Measurements from ENCODE around the gene SUSD6.
A peak's percentile ranks its signal among the peaks of the same experiment; 100 is the strongest.

Gene SUSD6

DNA sequence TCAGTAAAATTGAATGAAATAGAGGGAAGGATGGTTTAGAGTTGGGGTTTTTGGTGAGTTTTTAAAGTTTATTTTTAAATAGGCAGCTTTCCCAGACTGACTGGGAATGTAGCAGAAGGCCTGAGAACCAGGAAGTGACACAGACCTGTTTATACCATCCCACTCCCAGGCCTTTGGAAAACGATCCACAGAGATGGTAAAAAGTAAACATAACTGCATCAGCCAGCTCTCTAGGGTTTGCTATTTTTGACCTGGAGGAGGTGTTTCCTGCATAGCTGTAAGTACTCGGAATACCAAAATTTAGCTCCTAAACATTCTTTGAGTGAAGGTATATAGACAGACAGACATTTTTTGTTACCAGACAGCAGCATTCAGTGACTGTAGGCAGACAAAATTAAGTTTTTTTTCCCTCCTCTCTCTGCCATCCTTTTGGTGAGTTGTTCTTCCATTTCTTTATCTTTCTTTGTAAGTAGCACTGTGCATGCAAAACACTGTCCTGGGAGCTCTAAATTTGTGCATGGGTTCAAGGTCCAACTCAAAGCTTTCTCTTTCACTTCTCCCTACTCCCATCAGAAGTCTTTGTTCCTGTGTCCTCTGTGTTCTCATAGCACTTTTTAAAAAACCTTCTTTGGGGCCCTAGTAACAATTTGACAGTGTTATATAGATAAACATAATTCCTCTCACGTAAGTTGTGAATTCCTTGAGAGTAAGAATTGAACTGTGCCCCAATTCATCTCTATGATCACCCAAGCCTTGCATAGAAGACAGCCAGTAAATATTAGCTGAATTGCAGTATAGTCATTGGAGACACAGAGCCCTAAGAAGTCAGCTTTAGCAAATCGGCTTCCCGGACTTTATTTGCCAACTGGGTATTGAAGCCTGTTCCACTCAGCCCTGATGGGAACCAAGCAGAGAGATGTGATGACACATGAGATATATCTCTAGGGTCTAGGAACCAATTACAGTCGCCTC, 37.4 kb downstream of the SUSD6 start:
- no peak for DNase-seq (ENCODE audit: low spot score)

DNA sequence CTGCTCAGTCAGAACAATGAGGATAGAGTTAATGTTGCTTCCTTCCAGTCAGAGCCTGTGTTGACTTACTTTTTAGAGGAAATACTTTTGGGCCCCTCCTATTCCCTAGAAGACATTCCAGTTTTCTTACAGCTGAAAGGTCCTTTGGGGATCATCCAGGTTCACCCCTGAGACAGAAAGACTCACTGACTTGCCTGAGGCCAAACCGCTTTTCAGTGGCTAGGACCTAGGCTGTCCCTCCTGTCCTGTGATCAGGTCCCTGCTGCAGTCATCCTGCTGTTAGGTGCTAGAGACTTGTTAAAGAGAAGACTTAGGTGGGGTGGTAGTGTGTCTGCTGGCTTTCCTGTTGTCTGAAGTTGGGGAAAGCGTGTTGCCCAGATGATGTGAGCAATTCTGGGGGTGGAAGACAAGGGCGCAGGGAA, 39.6 kb downstream of the SUSD6 start:
- no peak for DNase-seq (ENCODE audit: low spot score)

DNA sequence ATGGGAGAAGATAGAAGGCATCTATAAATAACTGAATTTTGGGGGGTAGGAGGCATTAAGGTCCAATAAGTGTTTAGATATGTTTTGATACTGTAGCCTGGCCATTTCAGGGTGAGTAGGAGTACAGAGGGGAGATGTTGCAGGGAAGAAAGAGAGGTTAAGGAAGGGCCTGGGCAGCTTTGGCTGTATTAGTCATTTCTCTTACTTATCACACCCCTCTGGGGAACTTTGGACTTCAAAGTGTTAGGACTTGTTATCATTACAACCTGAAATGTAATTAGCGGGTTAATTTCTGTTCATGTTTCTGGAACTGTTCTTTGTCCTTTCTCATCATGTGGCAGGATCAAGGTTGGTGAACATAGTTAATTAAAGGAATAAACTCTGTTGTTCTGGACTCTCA, 40.3 kb downstream of the SUSD6 start:
- DNase-seq (ENCODE audit: low spot score): no peak

DNA sequence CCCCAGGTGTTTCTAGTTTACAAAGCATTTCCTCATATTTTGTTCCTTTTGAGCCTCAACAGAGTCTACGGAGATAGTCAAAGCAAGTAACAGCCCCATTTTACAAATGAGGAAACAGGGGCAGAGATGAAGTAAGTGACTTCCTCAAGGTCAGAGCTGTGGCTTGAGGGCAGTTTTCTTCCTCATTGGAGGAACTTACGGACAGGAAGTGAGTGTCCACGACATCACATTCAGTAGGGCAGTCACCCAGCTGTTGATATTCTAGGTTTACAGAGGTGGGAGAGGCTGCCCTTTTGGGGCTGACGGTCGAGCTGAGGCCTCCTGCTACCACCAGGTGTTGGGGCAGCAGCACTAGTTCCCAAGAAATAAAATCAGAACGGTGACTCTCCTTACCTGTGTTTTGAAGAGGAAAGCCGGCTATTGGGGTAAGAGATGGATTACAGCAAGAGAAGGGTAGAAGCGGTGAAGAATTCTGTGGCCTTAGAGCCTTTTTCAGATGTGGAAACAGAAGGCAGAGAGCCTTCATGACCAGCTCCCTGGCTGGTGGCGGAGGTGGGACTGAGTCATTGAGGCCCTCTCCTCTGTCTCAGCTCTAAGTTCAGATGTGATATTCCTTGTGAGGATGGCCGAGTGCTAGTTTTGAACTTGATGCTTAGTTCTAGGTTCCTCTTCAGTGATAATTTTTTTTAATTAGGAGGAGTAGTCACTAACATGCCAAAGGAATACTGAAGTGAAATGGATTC, 41.7 kb downstream of the SUSD6 start:
- peak; percentile 34 for DNase-seq (ENCODE audit: low spot score)

DNA sequence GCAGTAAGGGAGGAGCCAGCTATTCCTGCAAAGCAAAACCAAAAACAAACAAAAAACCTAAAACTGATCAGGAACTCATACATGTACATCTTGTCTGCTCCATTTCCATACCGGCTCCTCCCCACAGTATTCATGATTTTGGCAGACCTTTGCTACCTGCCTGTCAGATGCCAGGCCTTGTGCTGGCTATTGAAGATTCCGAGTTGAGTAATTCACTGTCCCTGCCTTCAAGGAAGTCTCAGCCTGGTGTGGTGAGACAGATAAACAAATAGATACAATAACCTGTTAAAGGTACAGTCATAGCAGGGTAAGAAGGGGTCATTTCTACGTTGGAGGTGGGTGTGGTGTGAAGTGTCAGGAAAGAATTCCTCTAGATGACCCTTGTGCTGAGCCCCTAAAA, 42.7 kb downstream of the SUSD6 start:
- DNase-seq (ENCODE audit: low spot score): no peak

DNA sequence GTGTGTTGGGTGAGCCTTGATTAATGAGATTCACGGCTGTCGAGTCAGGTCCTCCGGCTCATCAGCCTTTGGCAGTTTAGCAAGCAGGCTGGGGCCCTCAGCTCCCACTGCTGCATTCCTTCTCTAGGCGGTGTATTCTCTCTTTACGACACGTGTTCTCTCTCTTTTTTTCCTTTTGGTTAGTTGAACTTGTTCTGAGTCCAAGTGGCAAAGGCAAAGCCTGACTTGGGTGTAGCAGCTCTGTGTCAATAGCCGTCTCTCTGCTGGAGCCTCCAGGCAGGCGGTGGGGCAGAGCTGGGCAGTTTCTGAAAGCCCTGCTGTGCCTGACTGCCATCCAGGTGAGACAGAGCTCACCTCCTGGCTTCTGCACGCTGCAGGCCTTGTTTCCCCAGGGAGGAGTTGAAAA, 46.6 kb downstream of the SUSD6 start:
- DNase-seq (ENCODE audit: low spot score): no peak

DNA sequence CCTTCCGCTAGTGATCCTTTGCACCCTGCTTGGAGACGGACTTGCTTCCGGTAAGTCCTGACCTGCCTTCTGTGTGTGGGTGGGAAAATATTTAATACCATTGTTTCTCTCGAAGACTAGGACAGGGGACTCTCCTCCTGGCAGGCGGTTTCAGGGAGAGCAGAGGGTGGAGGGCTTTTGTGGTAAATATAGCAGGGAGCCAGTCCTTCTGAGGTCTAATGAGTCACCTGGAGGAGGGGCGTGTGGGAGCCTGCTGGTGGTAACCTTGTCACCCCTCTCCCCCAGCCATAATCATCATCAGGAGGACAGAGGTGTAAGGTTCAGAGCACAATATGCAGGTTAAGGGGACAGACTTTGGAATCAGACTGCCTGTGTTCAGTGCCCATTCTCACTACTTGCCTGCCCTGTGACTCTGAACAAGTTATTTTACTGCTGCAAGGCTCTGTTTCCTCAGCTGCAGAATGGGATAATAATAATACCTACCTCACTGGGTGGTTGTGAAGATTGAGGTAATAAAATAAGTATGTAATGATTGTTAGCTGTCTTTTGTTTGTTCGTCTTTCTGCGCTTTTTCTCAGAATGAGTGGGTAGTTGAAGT, 47.4 kb downstream of the SUSD6 start:
- DNase-seq (ENCODE audit: low spot score): no peak

DNA sequence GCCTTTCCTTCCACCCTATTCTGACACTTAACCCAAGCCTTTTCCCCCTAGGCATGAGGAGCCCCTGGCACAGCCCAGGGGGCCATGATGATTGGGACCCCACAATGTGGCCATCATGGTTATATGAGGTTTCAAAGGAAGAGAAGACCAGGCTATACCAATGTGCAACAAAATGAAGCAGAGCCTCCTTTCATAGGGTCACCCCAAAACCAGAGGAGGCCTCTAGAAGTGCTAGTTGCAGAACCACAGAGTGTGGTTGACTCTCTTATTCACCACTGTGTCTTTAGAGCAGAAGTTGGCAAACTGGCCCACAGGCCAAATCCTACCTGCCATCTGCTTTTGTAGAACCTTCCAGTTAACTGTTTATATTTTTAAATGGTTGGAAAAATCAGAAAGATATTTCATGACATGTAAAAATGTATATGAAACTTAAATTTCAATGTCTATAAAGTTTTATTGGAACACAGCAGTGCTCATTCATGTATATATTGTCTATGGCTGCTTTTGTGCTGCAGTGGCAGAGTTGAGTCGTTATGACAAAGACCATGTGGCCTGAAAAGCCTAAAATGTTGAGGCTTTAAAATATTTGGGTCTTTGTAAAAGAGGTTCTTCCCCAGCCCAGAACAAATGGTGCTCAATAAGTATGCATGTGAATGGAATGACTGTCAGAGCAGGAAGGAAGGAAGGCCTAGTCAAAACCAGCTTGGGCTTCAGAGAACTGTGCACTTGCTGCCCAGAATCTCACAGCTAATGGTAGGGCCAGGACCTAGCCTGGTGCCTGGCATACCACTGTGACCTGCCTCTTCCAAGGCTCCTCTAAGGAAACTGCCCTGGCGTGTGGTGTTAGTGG, 49.2 kb downstream of the SUSD6 start:
- no peak for DNase-seq (ENCODE audit: low spot score)

DNA sequence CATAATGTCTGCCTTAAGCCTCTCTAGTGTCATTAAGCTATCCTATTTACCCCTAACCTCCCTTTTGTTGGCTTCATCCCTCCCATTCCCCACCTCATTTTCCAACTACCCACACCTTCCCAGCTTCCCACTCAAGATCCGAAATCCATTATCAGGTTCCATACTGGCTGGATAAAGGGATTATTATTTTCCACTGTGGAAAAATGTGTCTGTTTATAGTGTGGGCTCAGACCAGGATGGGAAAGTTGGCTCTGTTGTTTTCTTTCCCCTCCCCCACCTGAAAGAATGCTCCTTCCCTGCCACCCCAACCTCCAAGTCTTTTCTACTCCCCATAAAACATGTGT, 49.8 kb downstream of the SUSD6 start:
- no peak for DNase-seq (ENCODE audit: low spot score)

DNA sequence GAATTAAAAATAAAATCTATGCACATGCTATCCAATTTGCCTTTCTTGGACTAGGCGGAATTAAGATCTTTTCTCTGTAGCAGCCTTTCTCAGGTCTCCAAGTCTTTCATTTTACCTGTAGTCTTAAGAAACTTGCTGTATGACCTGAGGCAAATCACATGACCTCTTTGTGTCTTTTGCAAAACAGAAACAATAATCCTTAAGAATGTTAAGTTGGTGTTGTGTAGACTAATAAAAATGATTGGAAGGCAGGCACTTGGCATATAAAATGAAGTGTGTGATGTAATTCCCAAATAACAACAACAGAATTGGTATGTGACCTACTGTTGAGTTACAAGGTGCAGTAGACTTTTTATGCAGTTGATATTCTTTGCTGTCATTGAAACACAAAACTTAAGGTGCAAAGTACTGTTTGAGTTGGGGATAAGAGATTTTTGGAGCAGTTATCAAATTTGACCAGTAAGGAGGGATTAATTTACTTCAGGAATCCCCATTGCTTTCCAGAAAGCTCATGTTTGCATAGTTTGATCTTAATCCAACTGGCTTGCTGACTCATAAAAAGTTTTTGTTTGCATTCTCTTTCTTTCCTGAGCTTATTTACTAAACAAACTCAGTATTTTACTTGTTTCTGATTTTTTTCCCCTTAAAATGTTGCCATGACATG, 51.4 kb downstream of the SUSD6 start:
- no peak for DNase-seq (ENCODE audit: low spot score)

DNA sequence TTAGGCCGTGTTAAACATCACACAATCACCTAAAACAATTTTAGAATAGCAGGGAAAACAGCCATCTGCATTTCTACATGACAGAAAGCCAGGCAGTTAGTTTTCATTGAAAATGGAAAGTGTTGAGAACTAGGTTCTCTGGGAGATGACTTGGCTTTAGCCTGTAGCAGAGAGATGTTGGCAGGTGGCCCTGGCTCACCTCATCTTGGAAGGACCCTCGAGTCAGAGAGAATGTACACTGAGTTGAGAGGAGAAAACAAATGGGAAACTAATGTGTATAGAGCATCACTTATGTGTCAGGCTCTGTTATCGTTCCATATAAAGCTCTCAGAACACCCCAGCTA, 51.9 kb downstream of the SUSD6 start:
- DNase-seq (ENCODE audit: low spot score): no peak

DNA sequence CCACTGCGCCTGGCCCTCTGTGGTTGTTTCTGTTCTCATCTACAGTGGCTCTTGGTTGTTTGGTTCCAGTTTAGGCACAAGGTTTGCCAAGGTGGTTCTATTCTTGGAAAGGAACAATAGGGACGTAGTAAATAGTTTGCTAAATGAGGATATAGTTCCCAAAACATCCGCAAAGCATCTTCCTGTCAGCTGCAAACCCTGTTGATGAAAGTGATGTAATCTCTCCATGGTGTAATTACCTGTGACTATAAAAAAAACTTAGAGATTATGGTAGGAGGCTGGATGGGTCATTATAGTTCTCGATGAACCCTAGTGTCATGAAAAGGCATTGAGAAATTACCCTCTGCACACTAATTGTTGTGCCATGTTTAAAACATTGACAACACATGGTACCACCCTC, 52.9 kb downstream of the SUSD6 start:
- DNase-seq (ENCODE audit: low spot score): no peak

DNA sequence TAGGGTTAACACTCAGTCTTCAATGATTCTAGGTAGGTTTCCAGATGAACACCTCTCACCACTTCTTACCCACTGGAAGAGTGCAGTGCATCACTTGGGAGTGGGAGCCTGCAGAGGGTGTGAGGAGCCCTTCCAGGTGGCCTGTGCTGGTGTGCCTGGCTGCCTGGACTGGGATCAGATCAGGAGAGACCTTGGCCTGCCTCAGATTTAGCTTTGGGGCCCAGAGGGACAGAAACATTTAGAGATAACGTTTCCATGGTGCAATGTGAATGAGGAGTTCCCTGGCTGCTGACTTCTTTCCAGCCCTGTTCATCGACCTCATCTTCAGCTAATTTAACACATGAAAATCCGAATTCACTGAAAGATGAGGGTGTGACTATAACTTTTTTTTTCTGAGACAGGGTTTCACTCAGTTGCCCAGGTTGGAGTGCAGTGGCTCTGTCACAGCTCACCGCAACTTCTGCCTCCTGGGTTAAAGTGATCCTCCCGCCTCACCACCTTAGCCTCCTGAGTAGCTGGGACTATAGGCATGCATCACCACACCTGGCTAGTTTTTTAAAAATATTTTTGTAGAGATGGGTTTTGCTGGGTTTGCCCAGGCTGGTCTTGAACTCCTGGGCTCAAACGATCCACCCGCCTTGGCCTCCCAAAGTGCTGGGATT, 53.6 kb downstream of the SUSD6 start:
- no peak for DNase-seq (ENCODE audit: low spot score)

DNA sequence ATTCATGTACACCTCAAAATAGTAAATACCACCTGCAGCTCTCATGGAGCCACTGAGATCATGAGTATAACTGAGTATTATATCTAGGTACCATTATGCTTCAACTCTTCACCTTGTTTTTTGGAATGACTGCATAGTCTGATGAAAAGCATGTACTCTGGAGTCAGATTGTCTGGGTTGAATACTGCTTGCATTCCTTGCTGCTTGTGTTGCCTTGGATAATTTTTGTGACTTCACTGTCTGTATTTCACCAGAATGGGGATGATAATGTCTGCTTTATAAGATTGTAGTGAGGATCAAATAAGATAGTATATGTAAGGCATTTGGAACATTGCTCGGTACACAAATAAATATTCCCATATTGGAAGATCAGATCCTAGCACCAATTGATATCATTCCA, 54.2 kb downstream of the SUSD6 start:
- no peak for DNase-seq (ENCODE audit: low spot score)

DNA sequence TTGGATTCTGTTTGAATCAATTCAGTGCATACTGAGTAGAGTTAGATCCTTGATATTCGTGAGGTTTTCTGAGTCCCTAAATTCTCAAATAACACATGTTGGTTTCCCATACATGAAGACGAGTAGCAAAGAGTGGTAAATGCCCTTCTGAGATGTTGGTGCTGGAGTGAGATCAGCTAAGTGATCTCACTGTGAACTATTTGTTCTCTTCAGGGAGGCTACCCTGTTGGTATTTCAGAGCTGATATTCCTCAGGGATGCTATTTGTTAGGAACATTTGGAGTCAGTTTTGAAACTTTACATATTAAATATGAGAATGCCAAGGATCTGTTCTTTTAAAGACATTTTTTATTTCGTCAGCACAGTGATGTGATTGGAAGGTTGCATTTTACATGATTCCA, 54.7 kb downstream of the SUSD6 start:
- no peak for DNase-seq (ENCODE audit: low spot score)

DNA sequence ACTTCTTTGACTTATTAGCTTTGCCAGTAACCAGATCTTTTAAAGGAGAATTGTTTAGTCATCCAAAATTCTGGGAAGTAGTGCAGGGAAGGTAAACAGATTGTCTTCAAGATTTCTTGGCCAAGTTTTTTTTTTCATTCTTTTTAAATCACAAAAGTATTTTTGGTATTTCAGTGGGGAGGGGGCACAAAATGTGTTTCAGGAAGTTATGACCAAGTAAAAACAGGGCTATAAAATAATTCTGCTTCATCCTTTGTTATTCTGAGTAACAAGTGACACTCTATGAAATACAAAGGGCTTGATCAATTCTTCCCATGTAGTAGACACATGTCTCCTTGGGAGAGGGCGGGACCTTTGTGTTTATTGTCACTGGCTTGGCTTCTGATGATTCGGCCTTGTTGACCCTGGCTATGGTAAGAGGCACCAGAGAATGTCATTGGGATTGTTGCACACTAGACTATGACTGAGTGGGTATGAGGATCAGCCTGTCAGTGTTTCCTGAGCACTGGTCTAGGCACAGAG, 55.4 kb downstream of the SUSD6 start:
- no peak for DNase-seq (ENCODE audit: low spot score)

DNA sequence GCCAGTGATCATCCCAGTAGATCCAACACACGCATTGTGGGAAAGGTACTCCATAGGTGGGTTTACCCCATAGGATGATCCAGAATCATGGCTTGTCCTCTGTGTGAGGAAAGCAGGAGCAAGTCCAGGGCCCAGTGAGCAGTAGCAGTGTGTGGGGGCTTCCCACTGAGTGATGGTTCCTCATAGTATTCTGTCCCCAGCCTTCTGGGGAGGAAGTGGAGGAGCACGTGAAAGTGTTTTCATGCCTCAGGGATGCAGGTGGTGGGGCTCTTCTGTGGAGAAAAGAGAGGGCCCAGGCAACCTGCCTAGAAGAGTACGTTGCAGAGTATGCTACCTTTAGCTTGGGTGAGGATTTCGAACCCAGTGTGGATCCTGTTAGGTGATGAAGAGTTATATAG, 56.5 kb downstream of the SUSD6 start:
- no peak for DNase-seq (ENCODE audit: low spot score)

DNA sequence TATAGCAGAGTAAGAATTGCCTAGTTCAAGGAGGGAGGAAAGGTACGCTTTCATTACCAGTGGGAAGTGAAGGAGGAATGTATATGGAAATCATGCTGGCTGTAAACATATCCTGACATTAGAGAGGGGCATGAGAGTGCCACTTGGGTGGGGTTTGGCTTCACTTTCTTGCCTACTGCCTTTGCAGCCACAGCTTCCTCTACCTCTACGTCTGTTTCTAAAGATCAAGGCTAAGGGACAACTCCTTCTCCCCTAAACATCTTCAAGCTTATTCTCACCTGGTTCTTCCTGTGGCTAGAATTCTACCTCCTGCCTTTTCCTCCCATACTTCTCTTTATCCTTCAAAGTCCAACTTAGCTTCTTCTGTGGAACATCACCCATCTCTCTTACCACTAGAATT, 58.0 kb downstream of the SUSD6 start:
- no peak for DNase-seq (ENCODE audit: low spot score)

DNA sequence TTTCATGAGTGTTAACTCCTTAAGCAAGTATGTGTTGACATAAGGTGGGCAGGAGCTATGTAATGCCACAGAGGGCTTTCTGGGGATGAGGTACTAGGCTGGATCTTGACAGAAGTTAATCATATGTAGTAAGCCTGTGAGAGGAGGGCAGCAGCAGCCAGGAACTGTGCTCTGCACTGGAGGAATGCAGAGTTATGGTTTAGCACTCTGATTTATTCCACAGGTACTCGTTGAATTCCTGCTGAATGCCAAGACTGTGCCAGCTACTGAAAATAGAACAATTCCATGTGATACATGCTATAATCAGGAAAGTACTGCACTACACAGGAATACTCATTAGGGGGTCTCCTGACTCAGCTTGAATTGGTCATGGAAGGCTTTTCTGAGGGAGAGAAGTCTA, 58.7 kb downstream of the SUSD6 start:
- DNase-seq (ENCODE audit: low spot score): no peak

DNA sequence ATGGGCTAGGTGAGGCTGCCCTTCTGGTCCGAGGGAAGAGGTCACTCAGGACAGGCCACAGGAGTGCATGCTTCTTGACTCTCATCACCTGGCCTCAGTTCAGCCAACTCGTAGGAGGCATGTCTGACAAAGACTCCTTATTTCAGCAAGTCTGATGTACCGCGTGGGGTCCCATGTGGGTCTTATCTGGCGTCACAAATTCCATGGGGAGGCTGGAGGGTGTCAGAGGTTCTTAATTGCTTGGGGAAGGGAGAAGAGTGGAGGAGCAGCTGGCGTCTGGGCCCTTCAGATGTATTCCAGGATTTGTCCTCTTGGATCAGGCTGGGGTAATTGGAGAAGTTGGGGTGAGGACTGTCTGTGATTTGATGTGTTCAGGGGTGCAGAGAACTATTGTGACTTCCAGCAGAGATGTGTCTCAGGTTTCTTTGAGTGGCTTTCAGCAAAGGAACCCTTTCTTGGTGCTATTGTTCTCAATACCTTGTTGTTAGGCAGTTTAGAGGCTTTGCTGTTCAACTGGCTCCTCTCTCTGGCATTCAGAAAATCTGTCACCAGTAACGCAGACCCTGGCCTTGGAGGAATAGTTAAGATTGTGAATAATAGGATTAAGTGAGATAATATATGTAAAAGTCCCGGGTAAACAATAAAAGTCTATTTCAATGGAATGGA, 60.1 kb downstream of the SUSD6 start:
- no peak for DNase-seq (ENCODE audit: low spot score)

Measured in putamen (tissue), 1 donor.